ENCODE measurements around the gene CLC. TPM values are rescaled to one million over a fixed set of nuclear protein-coding genes. Genes with fewer than 3 reads are reported as not detected.

CLC gene
- total and polyA plus RNA-seq, 2 of the 13 experiments (the other 11 are each of a cell fraction or from before 2014, with no cell fraction given): not detected

GRCh38 chr19:39768786-39769185, 31.0 kb upstream of the CLC start:
- H3K9ac ChIP-seq (ENCODE audit: insufficient read depth, low read depth, low read length): no peak overlapping the region
- BruUV-seq (replicated peaks): no TSS peak
- H3K9me3 ChIP-seq (ENCODE audit: low read length): no peaks in the 10 kb centered on the region
- ChIA-PET CTCF (ENCODE audit: low intra/inter-chr PET ratio, low total read pairs) (no interaction called here), POLR2A (no interaction called here)
- H3K4me2 ChIP-seq (ENCODE audit: low read depth, low read length): no peak overlapping the region
- no peak overlapping the region for H3K27ac ChIP-seq (ENCODE audit: extremely low read length, insufficient read depth, low read length)
- H3K79me2 ChIP-seq (ENCODE audit: insufficient read depth, low read length): no peaks in the 10 kb centered on the region
- DNase-seq (ENCODE audit: low spot score) (no peak), FAIRE-seq (no peak), ATAC-seq (no peak)
- no peaks in the 10 kb centered on the region; the same call in 1 of the 2 replicates for H3K4me1 ChIP-seq (ENCODE audit: insufficient read depth, low read length)
- H4K20me1 ChIP-seq (ENCODE audit: insufficient read depth, low read length): no peaks in the 10 kb centered on the region
- in situ Hi-C loops (cut with HindIII; ENCODE audit: extremely low pct_ligation_motif_present, low pct_unique_long_range_greater_than_20kb) (no loop called here), intact Hi-C loops (cut with micrococcal nuclease; ENCODE audit: unreplicated experiment) (loop anchor here (5.0 kb wide), 1 partner anchor 91 kb away; no protein-coding TSS in a partner anchor)
- WGBS (ENCODE audit: low lambda C conversion rate): 15% methylated on average over 4 of the region's 4 CpGs
- peaks cover 0 to 1% of the 10 kb centered on the region in 2 experiments; a peak in 3 of 5 replicates for H3K27me3 ChIP-seq (ENCODE audit: control insufficient read depth in 1 of 2, insufficient read depth in 2 of 2, low read length in 2 of 2)
- H2AFZ ChIP-seq (ENCODE audit: low read length): no peak overlapping the region
- no peak overlapping the region for H3K4me3 ChIP-seq (replicated peaks in 1 of 3; ENCODE audit: insufficient read depth in 1 of 3, low read depth in 2 of 3, low read length in 3 of 3)
- H3K36me3 ChIP-seq (replicated peaks in 1 of 2; ENCODE audit: control insufficient read depth in 1 of 2, insufficient read depth in 2 of 2, low read length in 2 of 2): no peaks in the 10 kb centered on the region
- no peak for TF ChIP-seq ZNF761 (CRISPR knock-in tag; conservative IDR thresholded peaks at IDR 0.05)
- no peak for TF ChIP-seq ZNF672 (CRISPR knock-in tag; IDR thresholded peaks at IDR 0.05)
- no peak for TF ChIP-seq REL (CRISPR knock-in tag; conservative IDR thresholded peaks at IDR 0.05)
- TF ChIP-seq ZNF354B (CRISPR knock-in tag; IDR thresholded peaks at IDR 0.05): no peak
- TF ChIP-seq CREBL2 (CRISPR knock-in tag; IDR thresholded peaks at IDR 0.05; ENCODE audit: borderline replicate concordance): no peak
- no peak for TF ChIP-seq JUNB (CRISPR knock-in tag; IDR thresholded peaks at IDR 0.05; ENCODE audit: borderline replicate concordance)
- TF ChIP-seq ARID5B (CRISPR knock-in tag; IDR thresholded peaks at IDR 0.05): no peak
- TF ChIP-seq IKZF5 (CRISPR knock-in tag; IDR thresholded peaks at IDR 0.05): no peak
